Esophagus muscularis mucosa (tissue), 4 donors: Measurements from ENCODE around the gene VCPKMT. TPM values are rescaled to one million over a fixed set of nuclear protein-coding genes. Genes with fewer than 3 reads are reported as not detected.

Source experiments
- DNase-seq: peaks from one replicate; pipeline ENCODE4 v3.0.0-alpha.2; 2017; ENCODE audit errors: extremely low spot score
- H3K27ac ChIP-seq, 4 donors: fragments of 200-600 bp; sonication (generic); replicated peaks in 1 of 4; 1 replicate in 3 of 4; 2 replicates in 1 of 4; pipeline ENCODE4 v1.5.1; 2016 to 2019; ENCODE audit warnings: mild to moderate bottlenecking in 1 of 4
- H3K27me3 ChIP-seq, 4 donors: fragments of 200-600 bp; sonication (generic); one replicate each; pipeline versions ENCODE4 v1.5.1 to v1.6.0; 2016 to 2019
- H3K36me3 ChIP-seq, 4 donors: fragments of 200-600 bp; sonication (generic); one replicate each; pipeline ENCODE4 v1.5.1; 2016 to 2019
- H3K4me1 ChIP-seq, 4 donors: fragments of 200-600 bp; sonication (generic); one replicate each; pipeline ENCODE4 v1.5.1; 2016 to 2019
- H3K4me3 ChIP-seq, 4 donors: fragments of 200-600 bp; sonication (generic); 1 replicate in 2 of 4; 2 replicates in 2 of 4; pipeline ENCODE4 v1.5.1; 2016 to 2019; ENCODE audit warnings: mild to moderate bottlenecking in 4 of 4, moderate library complexity in 1 of 4
- H3K9me3 ChIP-seq, 4 donors: fragments of 200-600 bp; sonication (generic); 1 replicate in 3 of 4; 2 replicates in 1 of 4; pipeline ENCODE4 v1.5.1; 2016 to 2019
- CTCF ChIP-seq, 3 experiments: fragments of 200-600 bp in 2 of 3; fragments of 450-650 bp in 1 of 3; sonication (generic) in 2 of 3; IDR thresholded peaks; one replicate each; pipeline ENCODE4 v1.5.1; 2017 to 2019; ENCODE audit warnings: antibody characterized with exemption in 3 of 3, mild to moderate bottlenecking in 2 of 3, moderate library complexity in 1 of 3
- EP300 ChIP-seq: sonication (generic); formaldehyde crosslinking; IDR thresholded peaks from one replicate; pipeline ENCODE4 v1.6.1; 2017; ENCODE audit warnings: antibody characterized with exemption
- POLR2A ChIP-seq: fragments of 450-650 bp; IDR thresholded peaks from one replicate; pipeline ENCODE4 v1.6.1; 2017; ENCODE audit warnings: antibody characterized with exemption, moderate library complexity, mild to moderate bottlenecking, low read depth
- POLR2AphosphoS5 ChIP-seq, 2 donors: sonication (generic); formaldehyde crosslinking; IDR thresholded peaks; one replicate each; pipeline ENCODE4 v1.6.1; 2017; ENCODE audit warnings: antibody characterized with exemption in 2 of 2
- WGBS: methylation state at CpG from one replicate; pipeline ENCODE4 v1.1.5; 2018; 5-methylcytosine and 5-hydroxymethylcytosine counted together
- intact Hi-C: fragments of 100-400 bp; cut with DNase I; formaldehyde crosslinking; loops from one replicate; pipeline ENCODE4 v1.15.1; 2023
- total RNA-seq, 4 donors: library from RNA; depleted of rRNA; stranded (reverse); fragments of >200 nt; gene quantifications; one replicate each; pipeline versions ENCODE4 v1.1.0 to v1.2.1, GENCODE V29; 2016

Gene VCPKMT
- total RNA-seq, 4 donors from 2014 or later = 3.1 to 5.4 (median 4.8) TPM

GRCh38 chr14:50092006-50092555 is 24.3 kb downstream of the VCPKMT start:
- Histone ChIP-seq H3K4me3 (no peak overlapping the region), H3K9me3 (no peaks in the 10 kb centered on the region), H3K36me3 (peaks cover 0 to 7% (median 2%) of the 10 kb centered on the region in 4 donors), H3K27me3 (no peaks in the 10 kb centered on the region), H3K27ac (no peak overlapping the region), H3K4me1 (no peaks in the 10 kb centered on the region)
- intact Hi-C loops = no loop called here
- no peak for DNase-seq
- WGBS = 94% methylated on average over 6 of the region's 6 CpGs
- no peak for TF ChIP-seq EP300
- TF ChIP-seq POLR2A = no peak
- no peak for TF ChIP-seq POLR2AphosphoS5 (IDR thresholded peaks at IDR 0.05)
- no peak for TF ChIP-seq CTCF (IDR thresholded peaks at IDR 0.05)

- intact Hi-C loops = no loop called here
- no peak for TF ChIP-seq POLR2A
- no peak for TF ChIP-seq CTCF (IDR thresholded peaks at IDR 0.05)
- TF ChIP-seq POLR2AphosphoS5 (IDR thresholded peaks at IDR 0.05) = no peak
- no peak for TF ChIP-seq EP300
- WGBS = 81% methylated on average over 7 of the region's 7 CpGs
Observed at GRCh38 chr14:50091240-50091913, 25.0 kb downstream of the VCPKMT start.

GRCh38 chr14:50089208-50089607 is 27.2 kb downstream of the VCPKMT start:
- H3K9me3 ChIP-seq = no peaks in the 10 kb centered on the region
- intact Hi-C loops = no loop called here
- no peaks in the 10 kb centered on the region for H3K4me1 ChIP-seq
- no peak for TF ChIP-seq POLR2A
- TF ChIP-seq POLR2AphosphoS5 (IDR thresholded peaks at IDR 0.05) = no peak
- no peak for TF ChIP-seq EP300
- no peak for DNase-seq
- H3K4me3 ChIP-seq = no peak overlapping the region
- no peak overlapping the region for H3K27ac ChIP-seq
- H3K36me3 ChIP-seq = peaks cover 0 to 7% (median 2%) of the 10 kb centered on the region in 4 donors
- 90% methylated on average over 2 of the region's 5 CpGs for WGBS
- no peaks in the 10 kb centered on the region for H3K27me3 ChIP-seq

More at GRCh38 chr14:50091240-50091913, 25.0 kb downstream of the VCPKMT start:
- DNase-seq = no peak
- H3K27ac ChIP-seq = no peak overlapping the region
- H3K27me3 ChIP-seq = no peaks in the 10 kb centered on the region
- H3K4me3 ChIP-seq = no peak overlapping the region
- peaks cover 0 to 7% (median 2%) of the 10 kb centered on the region in 4 donors for H3K36me3 ChIP-seq
- no peaks in the 10 kb centered on the region for H3K4me1 ChIP-seq
- no peaks in the 10 kb centered on the region for H3K9me3 ChIP-seq

GRCh38 chr14:50088731-50089130 is 27.6 kb downstream of the VCPKMT start:
- Histone ChIP-seq H3K27ac (no peak overlapping the region), H3K4me3 (no peak overlapping the region), H3K4me1 (peaks cover 0 to 2% (median 0%) of the 10 kb centered on the region in 4 donors), H3K36me3 (peaks cover 0 to 7% (median 2%) of the 10 kb centered on the region in 4 donors), H3K27me3 (no peaks in the 10 kb centered on the region), H3K9me3 (no peaks in the 10 kb centered on the region)
- TF ChIP-seq POLR2AphosphoS5 (IDR thresholded peaks at IDR 0.05) = no peak
- no peak for TF ChIP-seq CTCF (IDR thresholded peaks at IDR 0.05)
- TF ChIP-seq POLR2A = no peak
- TF ChIP-seq EP300 = no peak
- 44% methylated on average over 2 of the region's 2 CpGs for WGBS
- intact Hi-C loops = no loop called here
- DNase-seq = no peak

GRCh38 chr14:50088117-50088515 is 28.3 kb downstream of the VCPKMT start:
- no peaks in the 10 kb centered on the region for H3K9me3 ChIP-seq
- no peak overlapping the region for H3K4me3 ChIP-seq
- no peak for TF ChIP-seq EP300
- no peak for TF ChIP-seq POLR2AphosphoS5 (IDR thresholded peaks at IDR 0.05)
- no peak for TF ChIP-seq POLR2A
- no peak for TF ChIP-seq CTCF (IDR thresholded peaks at IDR 0.05)
- 100% methylated on average over 2 of the region's 2 CpGs for WGBS
- H3K4me1 ChIP-seq = peaks cover 0 to 7% (median 0%) of the 10 kb centered on the region in 4 donors
- no peak for DNase-seq
- peaks cover 0 to 7% (median 2%) of the 10 kb centered on the region in 4 donors for H3K36me3 ChIP-seq
- no peaks in the 10 kb centered on the region for H3K27me3 ChIP-seq
- no peak overlapping the region for H3K27ac ChIP-seq
- intact Hi-C loops = no loop called here
